AG10803 (cell line): ENCODE data around the gene KRTAP3-3.
A peak's percentile ranks its signal among the peaks of the same experiment; 100 is the strongest.

Experiments used
- DNase-seq: peaks from one replicate; pipeline ENCODE4 v3.0.0; 2010; ENCODE audit warnings: low read depth
- H3K4me3 ChIP-seq: 2 replicates; pipeline ENCODE4 v1.5.1; 2011; ENCODE audit warnings: mild to moderate bottlenecking, low read length, control low read depth
- CTCF ChIP-seq: conservative IDR thresholded peaks from 2 replicates; pipeline ENCODE4 v1.5.1; 2011; ENCODE audit warnings: mild to moderate bottlenecking, low read length, control low read depth, inconsistent platforms

Gene KRTAP3-3

DNA sequence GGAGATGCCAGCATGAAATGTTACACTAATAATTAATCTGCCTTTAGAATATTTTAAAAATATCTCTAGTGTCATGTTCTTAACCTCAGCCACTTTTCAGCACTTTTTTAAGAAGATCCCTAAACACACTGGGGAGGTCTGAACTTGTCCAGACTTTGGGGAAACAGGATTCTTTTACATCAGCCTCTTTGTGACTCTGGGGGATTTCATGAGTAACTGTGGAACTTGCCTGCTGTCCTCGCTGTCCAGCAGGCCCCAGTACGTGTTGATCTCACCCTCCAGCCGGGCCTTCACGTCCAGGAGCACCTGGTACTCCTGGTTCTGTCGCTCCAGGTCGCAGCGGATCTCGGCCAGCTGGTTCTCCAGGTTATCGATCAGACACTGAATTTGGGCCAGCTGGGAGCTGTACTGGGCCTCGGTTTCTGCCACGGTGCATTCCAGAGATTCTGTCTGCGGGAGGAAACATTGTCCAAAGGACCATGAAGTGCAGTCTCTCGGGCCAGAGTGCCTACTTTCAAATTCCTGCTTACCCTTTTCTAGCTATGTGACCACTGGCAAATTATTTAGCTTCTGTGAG, 15.3 kb downstream of the KRTAP3-3 start:
- no peak overlapping the region for H3K4me3 ChIP-seq
- no peak for DNase-seq
- TF ChIP-seq CTCF = no peak

DNA sequence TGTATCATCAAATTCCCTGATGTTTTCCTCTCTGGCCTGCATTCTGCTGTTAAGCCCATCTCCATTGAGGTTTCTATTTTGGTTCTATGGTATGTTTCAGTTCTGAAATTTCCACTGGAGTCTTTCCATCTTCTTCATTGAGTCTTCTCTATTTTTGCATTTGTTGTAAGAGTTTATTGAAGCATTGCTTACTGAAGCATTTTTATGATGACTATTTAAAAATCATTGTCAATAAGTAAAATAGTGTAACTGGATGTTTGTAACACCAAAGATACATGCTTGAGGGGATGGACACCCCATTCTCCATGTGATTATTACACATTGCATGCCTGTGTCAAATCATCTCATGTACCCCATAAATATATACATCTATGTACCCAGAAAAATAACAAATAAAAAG, 18.4 kb downstream of the KRTAP3-3 start:
- no peak for DNase-seq
- no peak for TF ChIP-seq CTCF
- H3K4me3 ChIP-seq = no peak overlapping the region

GRCh38 chr17:40974366-40974765, 19.6 kb downstream of the KRTAP3-3 start:
- DNase-seq = no peak
- H3K4me3 ChIP-seq = no peak overlapping the region
- no peak for TF ChIP-seq CTCF

DNA sequence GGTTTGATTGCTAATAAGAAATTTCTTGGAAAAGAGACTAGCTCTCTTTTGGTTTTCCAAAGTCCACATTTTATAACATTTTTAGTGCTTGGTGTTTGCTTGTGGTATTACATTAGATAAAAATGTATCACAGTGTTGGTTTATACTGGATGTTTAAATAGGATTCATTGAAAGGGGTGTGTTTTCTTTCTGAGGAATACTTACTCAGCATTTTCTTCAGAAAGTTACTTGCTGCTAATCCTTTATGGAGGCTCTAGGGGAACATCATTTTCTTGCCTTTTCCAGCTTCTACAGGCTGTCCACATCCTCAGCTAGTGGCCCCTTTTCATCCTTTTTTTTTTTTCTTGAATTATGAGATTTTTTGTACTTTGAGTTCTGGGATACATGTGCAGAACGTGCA, 26.4 kb downstream of the KRTAP3-3 start:
- no peak for DNase-seq
- no peak for TF ChIP-seq CTCF
- no peak overlapping the region for H3K4me3 ChIP-seq

DNA sequence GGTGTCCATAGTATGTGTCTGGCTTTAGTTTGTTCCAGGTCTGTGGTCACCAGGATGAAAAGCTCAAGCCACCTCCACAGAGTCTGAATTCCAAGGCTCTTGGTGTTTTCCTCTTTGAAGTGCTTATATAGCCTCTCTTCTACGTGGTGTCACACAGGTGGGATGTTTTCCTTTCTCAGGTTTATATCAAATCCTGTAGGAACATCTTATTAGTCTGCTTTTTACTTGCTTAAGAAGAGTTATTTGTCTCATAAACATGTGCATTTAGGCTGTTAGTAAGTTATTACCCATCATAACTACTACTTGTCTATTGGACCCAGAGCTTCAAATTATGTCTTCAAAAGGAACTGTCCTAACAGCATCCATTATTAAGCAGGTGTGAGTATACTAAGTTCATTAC, 27.1 kb downstream of the KRTAP3-3 start, which contains the start of gene KRT39:
TSS of gene KRT39 (minus strand) at position 101 of the 400 bp plus-strand sequence. CDS start at position 9, 92 bp downstream.
- H3K4me3 ChIP-seq = no peak within 1 kb of the TSS
- no peak for DNase-seq
- TF ChIP-seq CTCF = no peak

DNA sequence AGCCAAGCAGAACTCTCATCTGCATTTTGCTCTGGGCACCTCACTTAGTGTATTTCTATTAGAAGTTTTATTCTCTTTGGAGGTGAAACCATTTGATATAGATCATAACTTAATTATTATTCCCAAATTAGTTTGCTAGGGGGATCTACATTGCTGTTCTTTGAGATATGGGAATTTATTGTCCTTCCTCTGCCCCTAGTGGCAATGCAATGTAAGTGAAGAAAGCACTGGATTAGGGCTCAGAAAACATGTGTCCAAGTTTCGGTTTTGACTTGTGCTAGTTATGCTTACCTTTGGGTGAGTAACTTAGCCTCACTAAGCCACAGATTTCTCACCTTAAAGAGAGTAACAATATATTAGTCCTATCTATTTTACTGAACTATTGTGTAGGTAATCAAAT, 30.1 kb downstream of the KRTAP3-3 start:
- TF ChIP-seq CTCF = peak; percentile 62
- H3K4me3 ChIP-seq = no peak overlapping the region
- DNase-seq = no peak

DNA sequence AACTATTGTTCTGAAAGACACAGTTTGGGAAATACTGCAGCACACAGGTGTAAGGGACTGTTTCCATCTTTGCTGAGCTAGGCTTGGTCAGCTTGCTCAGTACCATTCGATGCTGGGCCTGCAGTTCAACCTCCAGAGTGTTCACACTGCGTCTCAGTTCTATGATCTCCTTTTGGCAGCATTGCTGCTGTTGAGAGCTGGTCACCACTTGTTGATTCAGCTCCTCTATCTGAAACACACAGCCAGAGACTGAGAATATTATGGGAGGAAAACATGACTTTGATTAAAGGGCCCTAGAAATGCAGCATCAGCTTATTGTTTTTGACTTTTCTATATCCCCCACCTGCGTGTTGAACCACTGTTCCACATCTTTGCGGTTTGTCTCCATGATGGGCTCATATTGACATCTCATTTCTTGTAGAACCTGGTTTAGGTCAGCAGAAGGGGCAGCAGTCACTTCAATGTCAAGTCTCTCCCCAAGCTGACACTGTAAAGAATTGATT, 31.9 kb downstream of the KRTAP3-3 start:
- H3K4me3 ChIP-seq = no peak overlapping the region
- no peak for DNase-seq
- no peak for TF ChIP-seq CTCF
